ENCODE measurements around the gene EML1.

Gene EML1

GRCh38 chr14:99784508-99784907 is 8.7 kb upstream of the EML1 start:
- ChIA-PET CTCF (interaction anchor here (0.6 kb wide), 1 partner anchor 54 kb away, joined by 3 read pairs; no protein-coding TSS in a partner anchor), POLR2A (no interaction called here)
- no peak for TF ChIP-seq CTCF (IDR thresholded peaks at IDR 0.05; ENCODE audit: control extremely low read depth, extremely low read depth, low read depth, missing control alignments)
- DNase-seq (ENCODE audit: extremely low spot score) = no peak

- no peak for TF ChIP-seq CTCF (IDR thresholded peaks at IDR 0.05; ENCODE audit: control extremely low read depth, extremely low read depth, low read depth, missing control alignments)
- ChIA-PET POLR2A (no interaction called here), CTCF (no interaction called here)
- DNase-seq (ENCODE audit: extremely low spot score) = no peak
Measured at GRCh38 chr14:99785426-99785825, 7.8 kb upstream of the EML1 start.

- TF ChIP-seq CTCF (IDR thresholded peaks at IDR 0.05; ENCODE audit: control extremely low read depth, extremely low read depth, low read depth, missing control alignments) = no peak
- ChIA-PET POLR2A (no interaction called here), CTCF (interaction anchor here (1.1 kb wide), 1 partner anchor 10 kb away, joined by 3 read pairs; no protein-coding TSS in a partner anchor)
- DNase-seq (ENCODE audit: extremely low spot score) = no peak
Measured at GRCh38 chr14:99786511-99786989, 6.7 kb upstream of the EML1 start.

GRCh38 chr14:99788713-99789112 is 4.5 kb upstream of the EML1 start:
- no peak for DNase-seq (ENCODE audit: extremely low spot score)
- no peak for TF ChIP-seq CTCF (IDR thresholded peaks at IDR 0.05; ENCODE audit: control extremely low read depth, extremely low read depth, low read depth, missing control alignments)
- ChIA-PET CTCF (no interaction called here), POLR2A (no interaction called here)

GRCh38 chr14:99789581-99789980 is 3.6 kb upstream of the EML1 start:
- no peak for TF ChIP-seq CTCF (IDR thresholded peaks at IDR 0.05; ENCODE audit: control extremely low read depth, extremely low read depth, low read depth, missing control alignments)
- CTCF ChIA-PET = no interaction called here
- POLR2A ChIA-PET = no interaction called here
- no peak for DNase-seq (ENCODE audit: extremely low spot score)

- DNase-seq (ENCODE audit: extremely low spot score) = no peak
- ChIA-PET POLR2A (no interaction called here), CTCF (no interaction called here)
- TF ChIP-seq CTCF (IDR thresholded peaks at IDR 0.05; ENCODE audit: control extremely low read depth, extremely low read depth, low read depth, missing control alignments) = no peak
Measured at GRCh38 chr14:99790201-99790977, 2.8 kb upstream of the EML1 start.
